ENCODE results near the gene ANKS6. TPM values are rescaled to one million over a fixed set of nuclear protein-coding genes. Genes with fewer than 3 reads are reported as not detected.

ANKS6 gene
- total RNA-seq, 1 experiment from 2014 or later = 46.3 TPM

DNA sequence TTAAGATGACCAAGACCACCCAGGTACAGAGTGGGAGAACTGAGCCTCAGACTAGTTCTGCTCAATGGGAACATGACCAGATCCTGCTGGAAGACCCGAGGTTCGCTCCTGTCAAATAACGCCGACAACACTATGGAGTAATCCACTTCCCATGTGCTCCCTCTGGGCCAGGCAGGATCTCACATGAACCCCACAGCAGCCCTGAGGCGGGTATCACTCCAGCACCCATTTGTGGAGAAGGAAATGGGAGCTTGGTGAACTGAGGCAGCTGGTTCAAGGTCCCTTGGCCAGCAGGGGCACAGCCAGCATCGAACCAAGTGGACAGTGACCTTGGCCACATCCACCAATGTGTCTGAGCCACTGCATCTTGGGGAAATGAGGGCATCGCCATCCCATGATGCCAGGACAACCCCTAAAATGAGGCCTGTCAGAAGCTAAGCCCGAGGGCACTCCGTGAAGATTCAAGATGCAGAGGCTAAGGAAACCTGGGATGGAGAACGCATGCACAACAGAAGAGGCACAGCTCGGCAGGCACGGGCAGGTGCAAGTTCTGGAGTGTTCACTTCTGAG, 8.5 kb downstream of the ANKS6 start:
- Histone ChIP-seq H3K27me3 (ENCODE audit: insufficient read depth, low read length) (no peaks in the 10 kb centered on the region), H3K9ac (ENCODE audit: extremely low read depth, insufficient read length, low read length) (no peak overlapping the region), H2AK5ac (ENCODE audit: insufficient read length, low read length) (no peak overlapping the region), H3K23ac (ENCODE audit: insufficient read length, low read depth, low read length) (no peak overlapping the region), H2BK12ac (ENCODE audit: insufficient read length, low read depth, low read length) (no peak overlapping the region), H3K4me1 (ENCODE audit: insufficient read depth, low read length) (peaks cover 4% of the 10 kb centered on the region; the same call in 1 of the 2 replicates), H3K79me2 (ENCODE audit: insufficient read depth, low read length) (no peaks in the 10 kb centered on the region; the same call in 1 of the 2 replicates), H4K91ac (ENCODE audit: insufficient read length, low read depth, low read length) (no peak overlapping the region), H2BK5ac (ENCODE audit: insufficient read length, low read length) (no peak overlapping the region), H3K27ac (ENCODE audit: insufficient read length, low read depth, low read length) (no peak overlapping the region), H2AFZ (ENCODE audit: low read length) (no peak overlapping the region), H4K20me1 (ENCODE audit: control insufficient read depth, insufficient read depth, insufficient read length) (peaks cover 4% of the 10 kb centered on the region), H3K4me2 (ENCODE audit: insufficient read depth, insufficient read length, low read length) (no peak overlapping the region), H4K5ac (ENCODE audit: insufficient read length, low read depth, low read length) (no peak overlapping the region), H3K14ac (ENCODE audit: insufficient read depth, low read length) (no peak overlapping the region), H3K23me2 (ENCODE audit: insufficient read length, low read depth, low read length, poor library complexity, severe bottlenecking) (no peaks in the 10 kb centered on the region), H3K9me3 (ENCODE audit: control insufficient read depth, low read depth, low read length) (no peaks in the 10 kb centered on the region), H2BK15ac (ENCODE audit: low read depth, low read length) (no peak overlapping the region), H2BK120ac (ENCODE audit: low read depth, low read length, poor library complexity, severe bottlenecking) (no peak overlapping the region), H3T11ph (ENCODE audit: low read length) (no peak overlapping the region), H4K8ac (replicated peaks; ENCODE audit: insufficient read length, low read depth, low read length) (no peak overlapping the region), H3K18ac (ENCODE audit: insufficient read length, low read depth, low read length) (no peak overlapping the region), H3K56ac (ENCODE audit: insufficient read length, low read depth, low read length) (no peak overlapping the region), H3K79me1 (ENCODE audit: insufficient read depth, low read depth, low read length, poor library complexity, severe bottlenecking) (peaks cover 7% of the 10 kb centered on the region), H3K4ac (ENCODE audit: low read depth, low read length) (no peak overlapping the region), H2BK20ac (ENCODE audit: low read depth, low read length, poor library complexity, severe bottlenecking) (no peak overlapping the region)
- H3K9me3 Mint-ChIP-seq = no peaks in the 10 kb centered on the region
- peaks cover 21 to 59% (median 59%) of the 10 kb centered on the region in 3 experiments for H3K36me3 Mint-ChIP-seq (ENCODE audit: insufficient read depth in 1 of 3, low read depth in 3 of 3)
- H3K4me3 Mint-ChIP-seq = no peak overlapping the region
- H3K27ac Mint-ChIP-seq = no peak overlapping the region
- no peak for DNase-seq
- WGBS (ENCODE audit: extremely low coverage, insufficient read length, low lambda C conversion rate) = no CpG with 5 or more reads among the region's 12 CpGs
- H3K4me1 Mint-ChIP-seq = peaks cover 19 to 20% of the 10 kb centered on the region in 2 experiments
- H3K27me3 Mint-ChIP-seq (ENCODE audit: low read depth) = no peaks in the 10 kb centered on the region
- TF ChIP-seq, protein P1, sequence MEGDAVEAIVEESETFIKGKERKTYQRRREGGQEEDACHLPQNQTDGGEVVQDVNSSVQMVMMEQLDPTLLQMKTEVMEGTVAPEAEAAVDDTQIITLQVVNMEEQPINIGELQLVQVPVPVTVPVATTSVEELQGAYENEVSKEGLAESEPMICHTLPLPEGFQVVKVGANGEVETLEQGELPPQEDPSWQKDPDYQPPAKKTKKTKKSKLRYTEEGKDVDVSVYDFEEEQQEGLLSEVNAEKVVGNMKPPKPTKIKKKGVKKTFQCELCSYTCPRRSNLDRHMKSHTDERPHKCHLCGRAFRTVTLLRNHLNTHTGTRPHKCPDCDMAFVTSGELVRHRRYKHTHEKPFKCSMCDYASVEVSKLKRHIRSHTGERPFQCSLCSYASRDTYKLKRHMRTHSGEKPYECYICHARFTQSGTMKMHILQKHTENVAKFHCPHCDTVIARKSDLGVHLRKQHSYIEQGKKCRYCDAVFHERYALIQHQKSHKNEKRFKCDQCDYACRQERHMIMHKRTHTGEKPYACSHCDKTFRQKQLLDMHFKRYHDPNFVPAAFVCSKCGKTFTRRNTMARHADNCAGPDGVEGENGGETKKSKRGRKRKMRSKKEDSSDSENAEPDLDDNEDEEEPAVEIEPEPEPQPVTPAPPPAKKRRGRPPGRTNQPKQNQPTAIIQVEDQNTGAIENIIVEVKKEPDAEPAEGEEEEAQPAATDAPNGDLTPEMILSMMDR (conservative IDR thresholded peaks at IDR 0.05) = no peak
